ENCODE results near the gene DYNC1LI2.

DYNC1LI2 gene

GRCh38 chr16:66735891-66736290 is 15.5 kb downstream of the DYNC1LI2 start:
- H3K4me1 ChIP-seq (ENCODE audit: insufficient read depth, low read length) = peaks cover 15% of the 10 kb centered on the region
- no peaks in the 10 kb centered on the region for H3K27me3 ChIP-seq (ENCODE audit: control insufficient read depth in 1 of 2, insufficient read depth in 2 of 2, low read length in 2 of 2)
- H3K9ac ChIP-seq (ENCODE audit: low read length) = no peak overlapping the region
- no peak overlapping the region for H3K27ac ChIP-seq (ENCODE audit: low read depth, low read length)
- peaks cover 59% of the 10 kb centered on the region for H3K36me3 ChIP-seq (ENCODE audit: insufficient read depth, low read length)
- H3K9me3 ChIP-seq (ENCODE audit: low read length) = no peaks in the 10 kb centered on the region
- no peak overlapping the region for H3K4me3 ChIP-seq (ENCODE audit: low read depth in 1 of 2, low read length in 2 of 2)

- Histone ChIP-seq H3K9me3 (ENCODE audit: low read length) (no peaks in the 10 kb centered on the region), H3K9ac (ENCODE audit: low read length) (no peak overlapping the region), H3K4me1 (ENCODE audit: insufficient read depth, low read length) (peaks cover 9% of the 10 kb centered on the region), H3K36me3 (ENCODE audit: insufficient read depth, low read length) (peaks cover 85% of the 10 kb centered on the region), H3K4me3 (ENCODE audit: low read depth in 1 of 2, low read length in 2 of 2) (no peak overlapping the region), H3K27me3 (ENCODE audit: control insufficient read depth in 1 of 2, insufficient read depth in 2 of 2, low read length in 2 of 2) (no peaks in the 10 kb centered on the region), H3K27ac (ENCODE audit: low read depth, low read length) (no peak overlapping the region)
Measured at GRCh38 chr16:66731101-66731500, 20.3 kb downstream of the DYNC1LI2 start.

GRCh38 chr16:66728804-66729203 is 22.6 kb downstream of the DYNC1LI2 start:
- Histone ChIP-seq H3K9me3 (ENCODE audit: low read length) (no peaks in the 10 kb centered on the region), H3K4me3 (ENCODE audit: low read depth in 1 of 2, low read length in 2 of 2) (no peak overlapping the region), H3K27me3 (ENCODE audit: control insufficient read depth in 1 of 2, insufficient read depth in 2 of 2, low read length in 2 of 2) (no peaks in the 10 kb centered on the region), H3K36me3 (ENCODE audit: insufficient read depth, low read length) (peaks cover 91% of the 10 kb centered on the region), H3K27ac (ENCODE audit: low read depth, low read length) (no peak overlapping the region), H3K4me1 (ENCODE audit: insufficient read depth, low read length) (peaks cover 9% of the 10 kb centered on the region), H3K9ac (ENCODE audit: low read length) (no peak overlapping the region)

- no peak overlapping the region for H3K27ac ChIP-seq (ENCODE audit: low read depth, low read length)
- no peaks in the 10 kb centered on the region for H3K27me3 ChIP-seq (ENCODE audit: control insufficient read depth in 1 of 2, insufficient read depth in 2 of 2, low read length in 2 of 2)
- H3K36me3 ChIP-seq (ENCODE audit: insufficient read depth, low read length) = peaks cover 91% of the 10 kb centered on the region
- peaks cover 9% of the 10 kb centered on the region for H3K4me1 ChIP-seq (ENCODE audit: insufficient read depth, low read length)
- H3K4me3 ChIP-seq (ENCODE audit: low read depth in 1 of 2, low read length in 2 of 2) = no peak overlapping the region
- H3K9ac ChIP-seq (ENCODE audit: low read length) = no peak overlapping the region
- H3K9me3 ChIP-seq (ENCODE audit: low read length) = no peaks in the 10 kb centered on the region
Measured at GRCh38 chr16:66728117-66728787, 23.2 kb downstream of the DYNC1LI2 start.

GRCh38 chr16:66720766-66721165 is 30.6 kb downstream of the DYNC1LI2 start:
- Histone ChIP-seq H3K9ac (ENCODE audit: low read length) (no peak overlapping the region), H3K4me1 (ENCODE audit: insufficient read depth, low read length) (no peaks in the 10 kb centered on the region), H3K9me3 (ENCODE audit: low read length) (no peaks in the 10 kb centered on the region), H3K36me3 (ENCODE audit: insufficient read depth, low read length) (peaks cover 47% of the 10 kb centered on the region), H3K27me3 (ENCODE audit: control insufficient read depth in 1 of 2, insufficient read depth in 2 of 2, low read length in 2 of 2) (no peaks in the 10 kb centered on the region), H3K27ac (ENCODE audit: low read depth, low read length) (no peak overlapping the region), H3K4me3 (ENCODE audit: low read depth in 1 of 2, low read length in 2 of 2) (no peak overlapping the region)

DNA sequence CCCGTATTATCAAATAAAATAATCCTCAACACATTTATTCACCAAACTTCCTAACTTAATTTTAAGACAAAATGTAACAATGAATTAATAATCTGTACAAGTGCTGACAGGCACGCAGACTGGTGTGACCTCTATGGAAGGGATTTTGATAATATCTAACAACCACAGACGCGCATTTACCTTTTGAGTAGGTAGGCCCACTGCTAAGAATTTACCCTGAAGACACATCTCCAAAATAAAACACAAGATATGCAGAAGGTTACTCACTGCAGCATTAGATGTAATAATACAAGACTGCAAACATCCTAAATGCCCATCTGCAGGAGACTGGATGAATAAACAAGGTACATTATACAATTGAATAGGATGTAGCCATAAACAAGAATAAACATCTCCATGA is 32.2 kb downstream of the DYNC1LI2 start:
- no peaks in the 10 kb centered on the region for H3K27me3 ChIP-seq (ENCODE audit: control insufficient read depth in 1 of 2, insufficient read depth in 2 of 2, low read length in 2 of 2)
- H3K36me3 ChIP-seq (ENCODE audit: insufficient read depth, low read length) = peaks cover 32% of the 10 kb centered on the region
- no peak overlapping the region for H3K4me3 ChIP-seq (ENCODE audit: low read depth in 1 of 2, low read length in 2 of 2)
- H3K9ac ChIP-seq (ENCODE audit: low read length) = no peak overlapping the region
- no peaks in the 10 kb centered on the region for H3K9me3 ChIP-seq (ENCODE audit: low read length)
- no peak overlapping the region for H3K27ac ChIP-seq (ENCODE audit: low read depth, low read length)
- H3K4me1 ChIP-seq (ENCODE audit: insufficient read depth, low read length) = no peaks in the 10 kb centered on the region

DNA sequence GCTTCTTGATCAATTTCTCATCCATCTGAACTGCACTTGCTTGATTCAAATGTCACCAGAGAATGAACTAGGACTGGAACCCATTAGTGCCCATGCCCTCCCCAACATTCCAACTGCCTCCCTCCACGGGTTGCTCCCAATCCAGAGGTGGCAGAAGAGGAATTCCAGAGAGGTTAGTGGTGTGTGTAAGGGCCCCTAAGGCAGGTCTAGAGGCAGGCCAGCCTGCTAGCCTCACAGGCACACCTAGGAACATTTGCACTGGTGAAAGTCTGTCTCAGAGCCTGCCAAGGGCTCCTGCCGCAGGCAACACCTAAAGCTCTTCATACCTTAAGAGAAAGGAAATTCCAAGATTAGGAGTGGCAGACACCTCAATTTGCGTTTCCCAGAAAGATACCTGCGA is 33.6 kb downstream of the DYNC1LI2 start:
- no peak overlapping the region for H3K27ac ChIP-seq (ENCODE audit: low read depth, low read length)
- H3K4me1 ChIP-seq (ENCODE audit: insufficient read depth, low read length) = peaks cover 6% of the 10 kb centered on the region
- H3K36me3 ChIP-seq (ENCODE audit: insufficient read depth, low read length) = peaks cover 17% of the 10 kb centered on the region
- no peaks in the 10 kb centered on the region for H3K9me3 ChIP-seq (ENCODE audit: low read length)
- H3K9ac ChIP-seq (ENCODE audit: low read length) = no peak overlapping the region
- H3K4me3 ChIP-seq (ENCODE audit: low read depth in 1 of 2, low read length in 2 of 2) = no peak overlapping the region
- no peaks in the 10 kb centered on the region for H3K27me3 ChIP-seq (ENCODE audit: control insufficient read depth in 1 of 2, insufficient read depth in 2 of 2, low read length in 2 of 2)

DNA sequence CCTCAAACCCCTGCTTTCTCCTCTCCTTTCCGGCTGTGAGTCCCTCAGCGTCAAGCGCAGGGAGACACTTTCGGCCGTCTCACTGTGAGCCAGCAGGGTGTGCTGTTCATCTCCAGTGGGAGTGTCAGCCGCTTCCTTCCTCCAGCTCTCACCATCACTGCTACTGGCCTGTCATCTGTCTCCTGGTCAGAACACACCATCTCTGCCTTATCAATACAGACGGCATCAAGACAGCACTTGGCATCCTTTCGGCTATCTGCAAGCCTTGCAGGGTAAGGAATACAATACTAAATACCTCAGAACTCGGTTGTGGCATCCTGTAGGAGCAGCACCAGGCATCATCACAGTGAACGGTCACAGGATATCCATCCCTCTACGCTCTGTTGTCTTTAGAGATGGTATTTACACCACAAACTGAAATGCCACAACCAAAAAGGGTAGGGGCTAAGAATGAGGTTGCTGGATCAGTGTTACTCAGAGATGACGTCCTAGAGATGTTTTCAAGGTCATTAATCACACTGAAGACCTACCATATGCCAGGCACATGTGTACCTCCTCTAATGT is 34.2 kb downstream of the DYNC1LI2 start:
- H3K4me1 ChIP-seq (ENCODE audit: insufficient read depth, low read length) = peaks cover 8% of the 10 kb centered on the region
- no peak overlapping the region for H3K9ac ChIP-seq (ENCODE audit: low read length)
- H3K9me3 ChIP-seq (ENCODE audit: low read length) = no peaks in the 10 kb centered on the region
- H3K4me3 ChIP-seq (ENCODE audit: low read depth in 1 of 2, low read length in 2 of 2) = no peak overlapping the region
- H3K27ac ChIP-seq (ENCODE audit: low read depth, low read length) = no peak overlapping the region
- no peaks in the 10 kb centered on the region for H3K27me3 ChIP-seq (ENCODE audit: control insufficient read depth in 1 of 2, insufficient read depth in 2 of 2, low read length in 2 of 2)
- peaks cover 11% of the 10 kb centered on the region for H3K36me3 ChIP-seq (ENCODE audit: insufficient read depth, low read length)

DNA sequence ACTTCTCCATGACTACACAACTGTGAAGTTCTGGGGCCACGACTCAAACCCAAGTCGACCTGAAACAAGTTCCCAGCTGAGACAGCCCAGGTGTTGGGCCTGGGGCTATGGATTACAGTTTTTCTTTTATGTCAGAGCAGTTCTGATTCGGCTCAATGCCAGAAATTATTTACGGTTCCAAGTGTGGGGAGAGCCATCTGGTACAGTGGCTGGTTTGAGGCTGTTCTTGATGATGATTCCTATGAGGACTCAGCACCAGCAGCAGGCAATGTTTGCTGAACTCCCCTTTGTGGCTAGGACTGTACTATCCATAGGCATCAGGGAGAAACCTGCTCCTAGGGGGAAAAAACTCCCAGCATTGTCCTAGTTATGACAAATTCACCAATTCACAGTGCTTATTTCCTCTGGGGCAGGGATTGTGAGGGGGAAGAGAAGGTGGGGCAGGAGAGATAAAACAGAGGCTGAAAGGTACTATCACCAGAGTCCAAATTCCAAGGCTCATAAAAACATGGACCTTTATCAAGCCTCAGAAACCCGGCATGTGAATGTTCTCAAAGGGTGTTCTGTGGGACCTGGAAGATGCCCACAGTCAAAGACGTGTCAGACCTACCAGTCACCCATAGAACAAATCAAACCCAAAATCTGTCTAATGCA is 36.6 kb downstream of the DYNC1LI2 start:
- no peak overlapping the region for H3K27ac ChIP-seq (ENCODE audit: low read depth, low read length)

DNA sequence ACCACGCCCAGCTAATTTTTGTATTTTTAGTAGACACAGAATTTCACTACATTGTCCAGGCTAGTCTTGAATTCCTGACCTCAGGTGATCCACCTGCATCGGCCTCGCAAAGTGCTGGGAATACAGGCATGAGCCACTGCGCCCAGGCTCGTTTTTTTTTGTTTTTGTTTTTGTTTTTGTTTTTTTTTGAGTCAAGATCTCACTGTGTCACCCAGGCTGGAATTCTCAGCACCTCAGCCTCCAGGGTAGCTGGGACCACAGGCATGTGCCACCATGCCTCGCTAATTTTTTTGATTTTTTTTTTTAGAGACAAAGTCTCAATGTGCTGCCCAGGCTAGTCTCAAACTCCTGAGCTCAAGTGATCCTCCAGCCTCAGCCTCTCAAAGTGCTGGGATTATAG is 37.3 kb downstream of the DYNC1LI2 start:
- Histone ChIP-seq H3K9me3 (ENCODE audit: low read length) (no peaks in the 10 kb centered on the region), H3K4me1 (ENCODE audit: insufficient read depth, low read length) (peaks cover 8% of the 10 kb centered on the region), H3K27me3 (ENCODE audit: control insufficient read depth in 1 of 2, insufficient read depth in 2 of 2, low read length in 2 of 2) (no peaks in the 10 kb centered on the region), H3K4me3 (ENCODE audit: low read depth in 1 of 2, low read length in 2 of 2) (no peak overlapping the region), H3K36me3 (ENCODE audit: insufficient read depth, low read length) (peaks cover 9% of the 10 kb centered on the region), H3K27ac (ENCODE audit: low read depth, low read length) (no peak overlapping the region), H3K9ac (ENCODE audit: low read length) (no peak overlapping the region)

More for the DNA sequence above, 36.6 kb downstream of the DYNC1LI2 start:
- H3K9ac ChIP-seq (ENCODE audit: low read length) = no peak overlapping the region
- peaks cover 8% of the 10 kb centered on the region for H3K4me1 ChIP-seq (ENCODE audit: insufficient read depth, low read length)
- H3K36me3 ChIP-seq (ENCODE audit: insufficient read depth, low read length) = peaks cover 9% of the 10 kb centered on the region
- no peaks in the 10 kb centered on the region for H3K27me3 ChIP-seq (ENCODE audit: control insufficient read depth in 1 of 2, insufficient read depth in 2 of 2, low read length in 2 of 2)
- H3K9me3 ChIP-seq (ENCODE audit: low read length) = no peaks in the 10 kb centered on the region
- no peak overlapping the region for H3K4me3 ChIP-seq (ENCODE audit: low read depth in 1 of 2, low read length in 2 of 2)

DNA sequence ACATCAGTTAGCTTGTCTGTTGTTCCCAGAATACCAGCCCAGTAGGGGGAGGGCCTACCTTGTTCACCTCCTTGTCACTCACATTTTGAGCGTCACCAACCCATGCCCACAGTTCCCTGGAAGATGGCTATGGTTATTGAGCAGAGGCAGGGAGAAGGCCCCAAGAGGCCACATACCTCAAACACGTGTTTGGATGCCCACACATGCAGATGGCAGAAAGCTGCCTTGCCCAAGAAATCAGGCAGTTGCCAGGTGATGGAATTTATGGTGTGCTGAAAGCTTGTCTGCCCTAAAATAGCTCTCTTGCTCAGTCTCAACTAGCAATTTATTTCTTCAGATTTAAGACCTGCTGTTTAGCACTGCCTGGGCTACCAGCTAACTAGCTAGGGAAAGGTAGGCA is 38.3 kb downstream of the DYNC1LI2 start:
- Histone ChIP-seq H3K9me3 (ENCODE audit: low read length) (no peaks in the 10 kb centered on the region), H3K27me3 (ENCODE audit: control insufficient read depth in 1 of 2, insufficient read depth in 2 of 2, low read length in 2 of 2) (no peaks in the 10 kb centered on the region), H3K4me1 (ENCODE audit: insufficient read depth, low read length) (peaks cover 8% of the 10 kb centered on the region), H3K9ac (ENCODE audit: low read length) (no peak overlapping the region), H3K36me3 (ENCODE audit: insufficient read depth, low read length) (peaks cover 4% of the 10 kb centered on the region), H3K4me3 (ENCODE audit: low read depth in 1 of 2, low read length in 2 of 2) (no peak overlapping the region), H3K27ac (ENCODE audit: low read depth, low read length) (no peak overlapping the region)
